Neural crest cell (in vitro differentiated cells): ENCODE results near the gene SLC11A1. TPM values are rescaled to one million over a fixed set of nuclear protein-coding genes. Genes with fewer than 3 reads are reported as not detected.

Source experiments
- DNase-seq: peaks from one replicate; pipeline ENCODE4 v3.0.0; 2021; ENCODE audit warnings: low read depth, mixed read lengths, low spot score
- H3K27ac Mint-ChIP-seq: one replicate; pipeline ENCODE4 v1.8.0; 2021; ENCODE audit warnings: mild to moderate bottlenecking, mixed read lengths; ENCODE audit not compliant: unreplicated experiment
- H3K27me3 Mint-ChIP-seq: 2 replicates; pipeline ENCODE4 v1.8.0; 2021; ENCODE audit warnings: low read depth, mild to moderate bottlenecking, mixed read lengths
- H3K36me3 Mint-ChIP-seq: 2 replicates; pipeline ENCODE4 v1.8.0; 2021; ENCODE audit warnings: low read depth, mild to moderate bottlenecking, mixed read lengths
- H3K4me1 Mint-ChIP-seq: 2 replicates; pipeline ENCODE4 v1.8.0; 2021; ENCODE audit warnings: mixed read lengths
- H3K4me3 Mint-ChIP-seq: one replicate; pipeline ENCODE4 v1.8.0; 2021; ENCODE audit warnings: mild to moderate bottlenecking, mixed read lengths
- H3K9me3 Mint-ChIP-seq: 2 replicates; pipeline ENCODE4 v1.8.0; 2021; ENCODE audit warnings: mixed read lengths
- total RNA-seq: library from RNA; stranded (reverse); gene quantifications from 2 replicates; pipeline ENCODE4 v1.2.1, GENCODE V29; 2021
- TF ChIP-seq, protein P1 (sequence below): fragments of 200-600 bp; sonication (generic); conservative IDR thresholded peaks from 2 replicates; pipeline ENCODE4 v1.5.0; 2021; ENCODE audit warnings: antibody characterized with exemption, mild to moderate bottlenecking

Gene SLC11A1
- total RNA-seq, 1 donor from 2014 or later: 0.09 TPM

DNA sequence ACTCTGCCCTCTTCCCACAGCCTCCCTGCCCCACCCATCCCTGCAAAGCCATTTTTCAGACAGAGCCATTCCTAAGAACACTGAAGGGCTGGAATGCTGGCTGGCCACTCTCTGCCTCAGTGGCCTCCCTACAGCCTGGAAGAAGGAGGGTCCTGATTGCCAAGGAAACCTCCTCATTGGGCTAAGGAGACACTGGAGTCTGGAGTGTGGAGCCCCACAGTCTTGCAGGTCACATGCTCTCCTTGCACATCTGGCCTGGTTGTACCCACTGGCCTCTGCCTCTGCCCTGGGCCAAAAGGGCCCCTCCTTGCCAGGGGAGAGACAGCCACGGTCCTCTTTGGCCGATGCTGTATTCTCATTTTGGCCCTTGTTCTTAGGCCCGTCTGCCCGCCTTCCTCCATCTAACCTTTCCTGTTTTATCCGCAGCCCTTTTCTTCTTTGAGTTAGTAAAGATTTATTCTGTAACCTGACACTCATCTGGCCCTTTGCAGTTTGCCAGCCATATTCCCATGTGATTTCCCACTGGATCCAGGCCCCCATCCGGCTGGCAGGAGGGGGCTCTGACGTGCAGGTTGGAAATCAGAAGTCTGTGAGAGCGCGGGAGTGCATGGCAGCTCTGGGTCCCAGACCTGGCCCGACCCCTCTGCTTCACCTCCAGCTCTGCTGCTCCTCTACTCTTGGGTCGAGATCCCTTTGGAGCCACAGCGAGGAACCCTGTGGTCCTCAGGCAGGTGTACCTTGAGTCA, 36.4 kb upstream of the SLC11A1 start:
- H3K4me3 Mint-ChIP-seq: no peak overlapping the region
- H3K27ac Mint-ChIP-seq: peak overlapping the region; percentile 14
- no peak for DNase-seq
- H3K9me3 Mint-ChIP-seq: peaks cover 3% of the 10 kb centered on the region
- TF ChIP-seq, protein P1, sequence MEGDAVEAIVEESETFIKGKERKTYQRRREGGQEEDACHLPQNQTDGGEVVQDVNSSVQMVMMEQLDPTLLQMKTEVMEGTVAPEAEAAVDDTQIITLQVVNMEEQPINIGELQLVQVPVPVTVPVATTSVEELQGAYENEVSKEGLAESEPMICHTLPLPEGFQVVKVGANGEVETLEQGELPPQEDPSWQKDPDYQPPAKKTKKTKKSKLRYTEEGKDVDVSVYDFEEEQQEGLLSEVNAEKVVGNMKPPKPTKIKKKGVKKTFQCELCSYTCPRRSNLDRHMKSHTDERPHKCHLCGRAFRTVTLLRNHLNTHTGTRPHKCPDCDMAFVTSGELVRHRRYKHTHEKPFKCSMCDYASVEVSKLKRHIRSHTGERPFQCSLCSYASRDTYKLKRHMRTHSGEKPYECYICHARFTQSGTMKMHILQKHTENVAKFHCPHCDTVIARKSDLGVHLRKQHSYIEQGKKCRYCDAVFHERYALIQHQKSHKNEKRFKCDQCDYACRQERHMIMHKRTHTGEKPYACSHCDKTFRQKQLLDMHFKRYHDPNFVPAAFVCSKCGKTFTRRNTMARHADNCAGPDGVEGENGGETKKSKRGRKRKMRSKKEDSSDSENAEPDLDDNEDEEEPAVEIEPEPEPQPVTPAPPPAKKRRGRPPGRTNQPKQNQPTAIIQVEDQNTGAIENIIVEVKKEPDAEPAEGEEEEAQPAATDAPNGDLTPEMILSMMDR: no peak
- peaks cover 2% of the 10 kb centered on the region for H3K36me3 Mint-ChIP-seq
- H3K4me1 Mint-ChIP-seq: peaks cover 8% of the 10 kb centered on the region
- H3K27me3 Mint-ChIP-seq: no peaks in the 10 kb centered on the region

GRCh38 chr2:218347172-218347571, 34.9 kb upstream of the SLC11A1 start:
- peaks cover 5% of the 10 kb centered on the region for H3K9me3 Mint-ChIP-seq
- H3K36me3 Mint-ChIP-seq: peaks cover 5% of the 10 kb centered on the region
- peaks cover 2% of the 10 kb centered on the region for H3K27me3 Mint-ChIP-seq
- peaks cover 8% of the 10 kb centered on the region for H3K4me1 Mint-ChIP-seq
- DNase-seq: no peak
- H3K27ac Mint-ChIP-seq: no peak overlapping the region
- TF ChIP-seq, protein P1: no peak
- H3K4me3 Mint-ChIP-seq: no peak overlapping the region

DNA sequence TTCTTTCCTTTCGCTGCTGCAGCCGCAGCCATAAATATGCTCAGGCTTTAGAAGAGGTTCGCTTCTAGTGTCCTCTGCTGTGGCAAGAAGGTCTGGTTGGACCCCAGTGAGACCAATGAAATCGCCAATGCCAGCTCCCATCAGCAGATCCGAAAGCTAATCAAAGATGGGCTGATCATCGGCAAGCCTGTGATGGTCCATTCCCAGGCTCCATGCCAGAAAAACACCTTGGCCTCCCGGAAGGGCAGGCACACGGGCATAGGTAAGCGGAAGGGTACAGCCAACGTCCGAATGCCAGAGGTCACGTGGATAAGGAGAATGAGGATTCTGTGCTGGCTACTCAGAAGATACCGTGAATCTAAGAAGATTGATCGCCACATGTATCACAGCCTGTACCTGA, 28.0 kb upstream of the SLC11A1 start:
- no peak for DNase-seq
- H3K9me3 Mint-ChIP-seq: peaks cover 5% of the 10 kb centered on the region
- peaks cover 2% of the 10 kb centered on the region for H3K27me3 Mint-ChIP-seq
- TF ChIP-seq, protein P1: no peak
- peaks cover 5% of the 10 kb centered on the region for H3K36me3 Mint-ChIP-seq
- no peak overlapping the region for H3K4me3 Mint-ChIP-seq
- no peak overlapping the region for H3K27ac Mint-ChIP-seq
- peaks cover 11% of the 10 kb centered on the region for H3K4me1 Mint-ChIP-seq

- peaks cover 3% of the 10 kb centered on the region for H3K9me3 Mint-ChIP-seq
Observed at GRCh38 chr2:218354850-218355443, 27.1 kb upstream of the SLC11A1 start.

DNA sequence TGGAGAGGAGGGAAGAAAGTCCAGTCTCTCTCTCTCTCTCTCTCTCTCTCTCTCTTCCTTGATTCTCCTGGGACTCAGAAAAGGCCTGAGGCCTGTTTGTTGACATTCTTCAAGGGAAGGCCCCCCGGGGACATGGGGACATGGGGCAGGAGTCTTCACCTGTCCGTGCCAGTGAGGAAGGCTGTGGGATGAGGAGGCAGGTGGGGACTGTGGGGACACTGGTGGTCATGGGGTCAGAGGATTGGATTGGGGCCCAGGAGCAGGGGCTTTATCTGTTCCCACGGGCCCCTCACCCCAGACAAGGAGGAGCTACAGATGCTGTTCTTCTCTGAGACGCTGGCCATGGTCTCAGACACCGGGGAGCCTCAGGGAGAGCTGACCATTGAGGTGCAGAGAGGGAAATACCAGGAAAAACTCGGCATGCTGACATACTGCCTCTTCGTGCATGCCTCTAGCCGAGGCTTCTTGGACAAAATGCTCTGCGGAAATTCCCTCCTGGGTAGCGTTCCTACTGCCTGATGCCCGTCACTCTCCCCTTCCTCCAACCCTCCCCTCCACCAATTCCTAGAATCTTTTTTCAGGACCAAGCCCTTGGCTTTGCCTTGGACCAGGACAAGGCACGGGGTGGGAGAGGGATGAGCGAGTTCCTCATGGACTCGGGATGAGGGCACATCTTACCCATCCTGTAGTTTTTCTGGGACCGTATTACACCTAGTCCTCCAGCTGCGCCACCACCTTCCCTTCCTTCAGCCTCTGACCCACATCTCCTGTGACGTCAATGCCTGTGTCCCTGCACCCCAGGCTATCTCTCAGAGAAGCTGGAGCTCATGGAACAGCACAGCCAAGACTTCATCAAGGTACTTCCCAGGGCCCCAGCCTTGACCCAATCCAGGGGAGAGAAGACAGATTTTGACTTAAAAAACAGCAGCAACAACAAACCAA, 24.6 kb upstream of the SLC11A1 start:
- Mint-ChIP-seq H3K27ac (no peak overlapping the region), H3K4me1 (peaks cover 18% of the 10 kb centered on the region), H3K4me3 (peak overlapping the region; percentile 19), H3K36me3 (no peaks in the 10 kb centered on the region), H3K9me3 (no peaks in the 10 kb centered on the region), H3K27me3 (no peaks in the 10 kb centered on the region)
- TF ChIP-seq, protein P1: no peak
- DNase-seq: no peak

More at GRCh38 chr2:218354850-218355443, 27.1 kb upstream of the SLC11A1 start:
- no peak for DNase-seq
- Mint-ChIP-seq H3K4me1 (peaks cover 11% of the 10 kb centered on the region), H3K27me3 (peaks cover 2% of the 10 kb centered on the region), H3K27ac (no peak overlapping the region), H3K36me3 (peaks cover 3% of the 10 kb centered on the region), H3K4me3 (no peak overlapping the region)
- TF ChIP-seq, protein P1: no peak
